ENCODE data around the gene USP32. TPM values are rescaled to one million over a fixed set of nuclear protein-coding genes. Genes with fewer than 3 reads are reported as not detected.
"Not testable (repeated sequence)": the region's sequence is repeated elsewhere in the genome, so short reads cannot be mapped to it uniquely, and the experiment has no call there.

The USP32 gene
- polyA plus RNA-seq, 4 donors: 31.8 to 44.2 (median 42.3) TPM

DNA sequence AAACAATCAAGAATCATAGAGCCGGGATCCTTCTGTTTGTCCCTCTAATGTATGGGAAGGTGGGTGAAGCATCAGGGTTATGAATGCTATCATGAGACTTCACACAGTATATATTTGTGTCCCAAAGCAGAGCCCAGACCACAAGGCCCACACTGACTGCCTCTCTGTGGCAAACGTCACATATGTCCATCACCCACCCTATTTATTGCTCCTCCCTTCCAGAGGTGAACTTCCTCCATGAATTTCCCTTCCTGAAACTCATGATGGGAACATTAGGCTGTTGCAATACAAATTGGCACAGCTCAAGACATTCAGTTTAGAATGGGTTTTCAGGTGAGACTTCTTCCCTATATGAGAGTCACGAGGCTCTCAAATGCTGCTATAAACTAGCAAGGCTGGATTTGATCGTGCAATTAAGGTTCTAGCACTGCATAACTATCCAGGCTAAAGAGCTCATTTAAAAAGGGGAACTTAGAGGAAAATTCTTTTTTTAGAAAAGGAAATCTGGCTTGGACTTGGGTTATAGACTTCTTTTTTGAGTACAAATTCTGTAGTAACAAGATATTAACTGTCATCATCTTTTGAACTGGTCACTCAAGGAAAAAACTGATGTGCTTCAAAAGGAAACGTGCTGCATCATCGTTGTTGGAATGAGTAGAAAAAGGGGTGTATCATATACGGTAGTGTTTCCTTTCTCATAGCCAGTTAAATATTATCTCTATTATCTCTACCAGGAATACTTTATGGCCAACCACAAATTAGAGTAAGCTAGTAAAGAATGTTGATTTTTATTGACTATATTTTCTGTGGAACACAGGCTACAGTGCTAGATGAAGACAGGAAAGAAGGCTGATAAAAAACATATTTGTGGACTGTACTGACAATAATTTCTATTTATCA, 204.8 kb downstream of the USP32 start:
- not testable (repeated sequence) for DNase-seq (ENCODE audit: low read depth in 4 of 4, low spot score in 3 of 4)

DNA sequence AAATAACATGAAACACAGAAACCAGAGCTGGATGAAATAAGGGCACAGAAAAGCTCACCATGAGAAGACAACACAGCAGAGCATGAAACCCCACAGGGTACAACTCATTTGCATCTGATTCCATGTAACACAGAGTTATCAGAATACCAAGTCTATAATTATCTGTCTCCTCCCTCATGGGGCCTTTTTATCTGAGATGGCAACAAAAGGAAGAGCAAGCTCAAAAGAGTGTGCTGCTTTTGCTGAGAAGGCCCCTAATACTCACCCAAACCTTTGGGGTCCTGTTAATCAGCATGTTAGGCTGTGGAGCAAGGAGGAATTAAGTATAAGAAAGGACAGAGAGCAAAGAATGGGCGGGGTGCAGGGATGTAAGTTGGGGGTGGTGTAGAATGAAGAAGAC, 205.6 kb downstream of the USP32 start:
- not testable (repeated sequence) for DNase-seq (ENCODE audit: low read depth in 4 of 4, low spot score in 3 of 4)

DNA sequence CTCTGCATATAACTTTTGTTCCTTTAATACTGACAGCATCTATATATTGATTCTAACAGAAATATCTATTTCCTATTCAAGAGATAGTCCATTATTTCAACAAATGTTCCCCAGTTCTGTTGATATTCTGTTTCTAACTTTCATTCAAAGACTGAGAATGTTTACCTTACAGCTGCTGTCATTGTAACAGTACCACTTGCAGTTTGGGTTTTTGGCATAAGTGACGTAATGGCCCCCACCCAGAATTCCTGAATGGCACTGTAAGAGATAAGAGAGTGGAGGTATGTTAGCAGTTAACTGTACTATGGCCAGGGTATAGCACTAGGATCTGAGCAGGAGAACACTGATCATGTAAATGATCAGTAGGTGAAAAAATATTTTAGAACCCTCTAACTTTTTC, 211.6 kb downstream of the USP32 start:
- DNase-seq (ENCODE audit: low read depth in 4 of 4, low spot score in 3 of 4): not testable (repeated sequence)

DNA sequence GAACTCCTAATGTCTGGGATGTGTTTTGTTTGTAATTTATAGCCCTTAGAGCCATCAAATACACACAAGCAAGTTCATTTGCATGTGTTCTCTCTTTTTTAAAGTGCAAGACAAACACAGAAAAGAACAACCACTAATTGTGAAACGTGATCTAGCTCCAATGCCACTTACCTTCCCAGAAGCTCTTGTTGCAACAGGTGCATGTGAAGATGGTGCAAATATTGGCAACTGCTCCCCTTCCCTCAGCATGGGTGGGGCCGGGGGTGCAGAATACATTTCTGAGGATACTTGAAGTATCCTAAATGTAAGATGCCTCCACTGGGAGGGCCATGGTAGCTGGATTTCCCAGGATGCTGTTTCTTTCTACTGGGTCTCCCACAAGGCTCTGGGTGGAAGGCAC, 213.8 kb downstream of the USP32 start:
- DNase-seq (ENCODE audit: low read depth in 4 of 4, low spot score in 3 of 4): not testable (repeated sequence)

DNA sequence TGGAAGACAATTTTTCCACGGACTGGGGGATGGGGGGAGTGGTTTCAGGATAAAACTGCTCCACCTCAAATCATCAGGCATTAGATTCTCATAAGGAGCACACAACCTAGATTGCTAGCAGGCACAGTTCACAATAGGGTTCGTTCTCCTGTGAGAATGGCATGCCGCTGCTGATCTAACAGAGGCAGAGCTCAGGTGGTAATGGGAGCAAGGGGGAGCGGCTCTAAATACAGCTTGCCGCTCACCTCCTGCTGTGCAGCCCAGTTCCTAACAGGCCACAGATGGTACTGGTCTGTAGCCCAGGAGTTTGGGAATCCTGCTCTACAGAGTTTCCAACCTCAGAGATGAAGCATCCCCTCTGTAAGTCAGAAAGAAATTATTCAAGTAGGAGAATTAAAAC, 215.2 kb downstream of the USP32 start:
- DNase-seq (ENCODE audit: low read depth in 4 of 4, low spot score in 3 of 4): not testable (repeated sequence)

DNA sequence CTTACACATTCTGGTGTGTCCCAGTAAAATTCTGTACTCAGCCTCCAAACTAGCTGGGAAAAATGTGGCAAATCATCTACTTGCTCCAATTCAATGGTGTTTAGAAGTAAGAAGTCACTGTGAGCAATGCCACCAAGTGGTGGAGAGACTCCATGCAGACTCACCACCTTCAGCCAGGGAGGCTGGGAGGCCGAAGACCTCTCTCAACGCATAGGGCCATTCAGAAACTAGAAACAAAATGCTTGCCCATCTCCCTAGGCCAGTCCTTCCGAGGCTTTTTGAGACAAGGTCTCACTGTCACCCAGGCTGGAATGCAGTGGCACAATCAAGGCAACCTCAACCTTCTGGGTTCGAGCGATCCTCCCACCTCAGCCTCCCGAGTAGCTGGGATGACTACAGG, 217.2 kb downstream of the USP32 start:
- DNase-seq (ENCODE audit: low read depth in 4 of 4, low spot score in 3 of 4): not testable (repeated sequence)

DNA sequence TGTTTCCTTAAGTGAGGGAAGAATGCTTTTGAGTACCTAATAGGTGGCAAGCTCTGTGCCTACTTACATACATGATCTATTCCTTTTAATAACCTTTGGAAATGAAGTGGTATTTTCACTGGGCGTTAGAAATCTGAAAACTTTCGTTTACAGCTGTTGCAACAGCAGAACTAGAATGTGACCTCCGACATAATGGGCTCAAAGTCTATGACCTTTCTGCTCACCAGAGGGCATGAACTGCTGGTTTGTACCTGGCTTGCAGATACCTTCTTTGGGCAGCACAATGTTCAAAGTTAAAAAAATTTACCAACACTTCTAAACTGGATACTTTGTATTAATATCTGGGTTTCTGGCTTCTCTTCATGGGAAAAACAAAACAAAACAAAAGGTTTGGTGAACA, 217.9 kb downstream of the USP32 start:
- no peak for DNase-seq (ENCODE audit: low read depth in 4 of 4, low spot score in 3 of 4)

DNA sequence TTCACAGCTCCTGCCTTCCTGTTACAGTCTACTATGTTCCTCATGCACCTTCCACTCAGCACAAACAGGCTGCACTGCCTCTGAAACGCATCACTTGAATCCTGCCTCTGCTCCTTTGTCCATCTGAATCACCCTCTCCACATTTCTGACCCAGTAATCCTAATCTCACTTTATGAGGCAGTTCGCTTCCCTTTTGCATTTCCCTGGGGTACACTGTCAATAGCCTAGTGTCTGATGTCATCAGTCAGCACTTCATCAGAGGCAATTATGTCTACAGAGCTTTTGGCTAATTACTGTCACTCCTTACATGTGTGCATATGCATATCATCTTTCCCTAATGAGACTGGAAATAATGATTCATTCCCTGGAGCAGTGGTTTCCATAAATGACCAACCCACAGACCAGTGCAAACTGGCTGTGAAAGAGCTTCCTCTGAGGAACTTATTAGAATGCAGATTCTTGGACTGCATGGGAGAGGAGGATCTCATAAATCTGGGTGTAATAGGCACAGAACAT, 218.6 kb downstream of the USP32 start:
- DNase-seq (ENCODE audit: low read depth in 4 of 4, low spot score in 3 of 4): no peak

DNA sequence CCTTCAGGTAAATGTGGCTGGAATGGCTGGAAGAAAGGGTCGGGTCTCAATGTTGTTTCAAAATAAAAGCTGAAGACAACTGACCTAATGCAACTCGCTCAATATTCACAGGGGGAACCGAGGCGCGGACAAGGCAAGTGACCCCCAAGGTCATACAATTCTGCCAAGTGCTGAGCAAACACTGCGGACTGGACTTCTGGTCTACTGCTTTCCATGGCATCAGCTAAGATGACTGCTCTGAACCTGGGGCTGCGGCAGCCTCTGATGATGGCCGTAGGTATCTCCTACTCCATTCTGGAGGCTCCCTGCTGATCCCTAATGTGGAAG, 220.2 kb downstream of the USP32 start:
- DNase-seq (ENCODE audit: low read depth in 4 of 4, low spot score in 3 of 4): no peak

DNA sequence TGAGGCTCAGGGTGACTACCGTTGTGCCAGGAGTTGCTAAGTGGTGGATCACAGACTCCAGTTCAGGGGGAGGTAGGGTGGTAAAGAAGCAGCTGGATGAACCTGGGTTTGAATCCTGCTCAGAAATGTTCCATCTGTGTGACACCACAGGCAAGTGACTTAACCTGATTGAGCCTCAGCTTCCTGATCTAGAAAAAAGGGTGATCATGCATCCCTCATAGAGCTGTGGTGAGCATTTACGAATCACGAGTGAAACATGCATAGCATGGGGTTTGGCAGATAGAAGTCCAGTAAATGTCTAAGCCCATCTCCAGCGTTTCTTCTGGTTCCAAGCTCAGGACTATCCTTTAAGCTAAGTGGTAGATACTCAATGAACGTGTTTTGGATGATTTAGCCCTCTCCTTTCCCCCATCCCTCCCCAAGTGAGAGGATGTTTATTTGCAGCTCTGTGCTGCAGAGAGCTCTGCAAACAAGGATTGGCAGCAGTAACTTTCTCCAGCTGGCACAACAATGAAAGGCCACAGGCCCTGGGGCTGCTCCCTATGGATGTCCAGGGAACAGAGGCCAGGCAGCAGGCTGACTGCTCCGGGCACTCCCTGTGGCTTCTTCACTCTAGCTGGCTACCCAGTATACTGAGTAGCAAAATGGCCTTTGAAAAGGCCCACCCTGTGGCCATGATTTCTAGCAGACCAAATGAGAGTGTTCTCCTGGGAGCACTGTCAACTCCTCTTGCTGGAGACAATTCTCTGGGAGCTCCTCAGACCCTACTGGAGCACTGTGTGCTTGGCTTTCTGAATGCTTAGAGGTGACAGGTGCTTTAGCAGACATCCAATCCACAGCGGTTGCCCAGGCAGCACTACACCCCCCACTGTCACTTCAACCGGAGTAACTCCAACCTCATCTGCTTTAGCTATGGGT, 220.8 kb downstream of the USP32 start:
- DNase-seq (ENCODE audit: low read depth in 4 of 4, low spot score in 3 of 4): no peak

DNA sequence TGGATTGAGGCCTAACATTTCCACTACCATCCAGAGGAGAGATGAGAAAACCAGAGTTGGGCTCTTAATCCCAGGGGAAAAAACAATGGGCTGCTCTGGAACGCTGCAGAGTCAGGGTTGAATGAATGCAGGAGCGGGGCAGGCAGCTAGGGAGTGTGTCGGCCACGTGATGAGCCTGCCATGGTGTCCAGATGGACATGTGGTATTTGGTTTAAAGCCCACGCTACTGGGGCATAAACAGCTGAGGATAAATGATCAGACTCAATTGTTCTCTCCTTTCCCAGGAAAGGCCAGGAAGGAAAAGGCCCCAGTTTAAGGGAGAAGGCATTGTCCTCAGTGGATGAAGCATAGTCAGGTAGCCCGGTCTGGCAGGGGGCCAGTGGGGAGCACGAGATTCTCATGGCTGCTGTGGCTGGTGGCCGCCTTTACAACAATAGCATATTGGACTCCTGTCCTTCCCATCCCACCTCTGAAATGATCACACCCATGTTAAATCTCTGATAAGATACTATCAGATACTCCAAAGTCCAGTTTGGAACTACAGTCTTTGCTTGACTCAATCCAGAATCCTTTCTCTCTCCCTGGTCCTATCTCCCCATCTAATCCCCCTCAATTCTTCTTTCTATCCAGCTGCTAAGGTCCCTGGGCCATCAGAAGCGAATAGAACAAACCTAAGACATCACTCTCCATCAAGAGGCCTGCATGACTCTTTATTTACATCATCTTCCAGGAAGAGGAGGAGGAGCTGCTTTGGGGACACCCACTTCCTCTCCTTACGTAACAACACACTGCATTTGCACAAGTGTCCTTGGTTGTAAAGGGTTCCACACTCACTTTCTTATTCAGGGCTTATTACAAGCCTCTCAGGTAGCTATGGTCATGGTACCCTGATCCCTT, 221.8 kb downstream of the USP32 start:
- no peak for DNase-seq (ENCODE audit: low read depth in 4 of 4, low spot score in 3 of 4)

DNA sequence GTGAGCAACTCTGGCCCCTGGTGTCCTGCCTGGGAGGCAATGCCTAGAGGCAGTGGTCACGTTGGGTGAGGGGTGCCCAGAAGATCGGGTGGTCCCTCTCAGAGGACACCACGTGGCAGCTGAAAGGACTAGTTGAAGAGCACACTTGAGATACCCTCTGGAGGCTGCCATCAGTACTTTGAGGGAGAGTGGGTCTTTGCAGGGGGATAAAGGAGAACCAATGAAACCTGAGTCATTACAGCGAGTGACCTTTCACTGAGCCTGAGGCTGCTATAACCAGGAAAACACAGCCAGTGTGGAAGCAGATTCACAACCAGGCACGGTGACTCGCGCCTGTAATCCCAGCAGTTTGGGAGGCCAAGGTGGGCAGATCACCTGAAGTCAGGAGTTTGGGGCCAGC, 223.3 kb downstream of the USP32 start:
- DNase-seq (ENCODE audit: low read depth in 4 of 4, low spot score in 3 of 4): no peak

DNA sequence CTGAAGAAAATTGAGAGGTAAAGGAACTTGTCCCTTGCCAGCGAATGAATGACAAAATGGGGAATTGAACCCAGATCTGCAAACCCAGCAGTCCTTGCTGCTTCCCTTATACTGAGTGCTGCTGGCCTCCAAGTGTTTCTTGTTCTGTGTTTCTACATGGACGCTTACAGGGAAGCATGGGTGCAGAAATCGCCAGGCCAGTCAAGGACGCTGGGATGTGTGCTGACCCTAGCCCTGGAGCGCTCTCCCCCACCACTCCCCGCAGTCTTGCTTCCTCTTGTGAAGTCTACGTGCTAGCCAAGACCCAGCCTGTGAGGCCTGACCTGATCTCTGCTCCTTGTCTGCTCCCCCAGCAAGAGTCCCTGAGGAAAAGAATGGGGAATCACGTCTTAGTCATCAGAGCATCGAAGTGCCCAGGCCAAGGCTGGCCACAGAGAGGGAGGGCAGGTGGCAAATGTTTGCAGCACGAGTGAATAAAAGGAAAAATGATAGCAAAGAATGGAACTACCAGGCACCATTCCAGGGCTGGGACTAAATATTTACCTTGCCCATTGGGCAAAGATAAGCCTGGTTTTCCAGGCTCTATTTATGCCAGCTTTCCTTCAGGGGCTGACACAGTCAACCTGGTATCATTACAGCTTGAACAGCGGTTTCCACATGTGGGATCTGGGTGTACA, 224.7 kb downstream of the USP32 start:
- DNase-seq (ENCODE audit: low read depth in 4 of 4, low spot score in 3 of 4): no peak

DNA sequence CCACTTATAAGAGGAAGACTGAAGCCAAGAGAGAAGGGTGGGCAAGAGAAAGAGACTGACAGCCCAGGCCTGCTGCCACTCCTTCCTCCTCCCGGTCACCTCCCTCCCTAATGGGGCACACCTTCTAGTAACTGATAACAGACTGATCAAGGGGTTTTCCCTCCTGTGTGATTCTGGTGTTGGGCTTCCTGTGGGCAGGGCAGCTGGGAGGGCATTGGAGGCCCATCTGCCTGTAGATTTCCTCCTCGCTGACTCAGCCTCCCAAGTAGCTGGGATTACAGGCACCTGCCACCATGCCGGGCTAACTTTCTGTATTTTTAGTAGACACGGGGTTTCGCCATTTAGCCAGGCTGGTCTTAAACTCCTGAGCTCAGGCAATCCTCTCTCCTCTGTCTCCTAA, 226.0 kb downstream of the USP32 start:
- DNase-seq (ENCODE audit: low read depth in 4 of 4, low spot score in 3 of 4): no peak

DNA sequence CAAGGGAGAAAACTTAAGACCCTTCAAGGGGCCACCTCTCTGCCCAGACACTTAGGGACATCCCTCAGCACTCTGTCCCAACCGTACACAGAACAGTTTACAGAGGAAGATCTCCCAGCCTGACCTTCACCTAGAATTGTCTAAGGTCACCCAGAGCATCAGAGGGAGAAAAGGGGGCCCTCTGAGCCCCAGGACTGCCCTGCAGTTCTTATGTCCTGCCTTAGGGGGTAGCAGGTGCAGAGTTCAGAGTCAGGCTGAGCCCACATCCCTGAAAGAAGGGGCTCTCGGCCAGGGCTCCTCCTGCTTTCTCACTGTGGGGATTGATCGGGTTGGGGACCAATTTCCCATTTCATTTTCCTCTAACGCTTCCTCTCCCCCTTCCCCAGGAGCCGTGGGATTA, 226.7 kb downstream of the USP32 start:
- DNase-seq (ENCODE audit: low read depth in 4 of 4, low spot score in 3 of 4): no peak

DNA sequence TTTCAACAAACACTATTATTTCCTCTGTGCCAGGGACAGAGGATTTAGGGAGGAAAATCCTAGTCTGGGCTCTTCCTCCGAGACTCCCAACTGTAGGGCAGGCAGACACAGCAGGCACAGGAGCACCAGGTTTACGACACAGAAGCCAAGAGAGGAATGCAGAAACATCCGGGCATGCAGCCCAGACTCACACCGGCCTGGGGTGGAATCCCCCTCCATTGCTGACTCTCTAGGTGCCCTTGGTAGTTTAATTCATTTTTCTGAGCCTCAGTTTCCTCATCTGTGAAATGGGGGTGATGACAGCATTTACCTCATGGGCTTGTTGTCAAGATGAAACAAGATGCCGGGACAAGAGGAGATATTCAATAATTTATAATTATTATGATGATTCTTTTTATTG, 227.2 kb downstream of the USP32 start:
- DNase-seq (ENCODE audit: low read depth in 4 of 4, low spot score in 3 of 4): no peak

DNA sequence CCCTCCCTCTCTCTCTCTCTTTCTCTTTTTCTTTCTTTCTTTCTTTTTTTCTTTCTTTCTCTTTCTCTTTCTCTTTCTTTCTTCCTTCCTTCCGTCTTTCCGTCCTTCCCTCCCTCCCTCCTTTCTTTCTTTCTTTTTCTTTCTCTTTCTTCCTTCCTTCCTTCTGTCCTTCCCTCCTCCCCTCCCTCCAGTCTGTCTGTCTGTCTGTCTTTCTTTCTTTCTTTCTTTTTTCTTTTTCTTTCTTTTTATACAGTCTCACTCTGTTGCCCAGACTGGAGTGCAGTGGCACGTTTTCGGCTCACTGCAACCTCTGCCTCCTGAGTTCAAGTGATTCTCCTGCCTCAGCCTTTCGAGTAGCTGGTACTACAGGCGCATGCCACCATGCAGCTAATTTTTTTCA, 227.8 kb downstream of the USP32 start:
- no peak for DNase-seq (ENCODE audit: low read depth in 4 of 4, low spot score in 3 of 4)

DNA sequence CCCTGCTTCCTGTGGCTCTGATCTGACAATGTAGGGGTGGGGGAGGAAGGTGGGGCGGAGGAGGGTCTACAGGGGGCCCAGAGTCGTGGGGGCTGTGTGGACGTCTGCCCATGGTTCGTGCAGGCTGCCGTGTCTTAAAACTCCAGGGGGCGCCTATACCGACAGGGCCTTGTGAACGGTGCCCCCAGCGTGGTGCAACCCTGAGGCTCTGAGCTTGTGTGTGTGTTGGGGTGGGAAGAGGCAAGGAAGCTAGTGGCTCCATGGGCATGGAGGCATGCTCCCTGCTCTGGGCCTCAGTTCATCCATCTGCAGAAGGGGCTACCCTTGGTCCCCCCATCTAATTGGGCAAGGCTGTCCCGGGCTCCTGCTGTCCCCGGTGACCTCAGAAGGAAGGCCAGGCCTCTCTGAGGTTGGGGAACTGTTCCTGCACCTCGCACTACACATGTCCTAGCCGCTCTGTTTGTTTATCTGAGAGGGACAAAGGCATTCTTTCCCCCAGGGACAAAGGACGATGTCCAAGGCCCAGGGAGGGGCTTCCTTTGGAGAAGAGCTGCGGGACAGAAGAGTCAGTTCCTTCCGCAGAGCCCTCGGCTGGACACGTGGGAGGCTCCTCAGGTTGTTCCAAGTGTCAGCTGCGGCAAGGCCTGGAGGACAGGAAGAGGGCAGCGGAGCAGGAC, 228.7 kb downstream of the USP32 start:
- DNase-seq (ENCODE audit: low read depth in 4 of 4, low spot score in 3 of 4): no peak

DNA sequence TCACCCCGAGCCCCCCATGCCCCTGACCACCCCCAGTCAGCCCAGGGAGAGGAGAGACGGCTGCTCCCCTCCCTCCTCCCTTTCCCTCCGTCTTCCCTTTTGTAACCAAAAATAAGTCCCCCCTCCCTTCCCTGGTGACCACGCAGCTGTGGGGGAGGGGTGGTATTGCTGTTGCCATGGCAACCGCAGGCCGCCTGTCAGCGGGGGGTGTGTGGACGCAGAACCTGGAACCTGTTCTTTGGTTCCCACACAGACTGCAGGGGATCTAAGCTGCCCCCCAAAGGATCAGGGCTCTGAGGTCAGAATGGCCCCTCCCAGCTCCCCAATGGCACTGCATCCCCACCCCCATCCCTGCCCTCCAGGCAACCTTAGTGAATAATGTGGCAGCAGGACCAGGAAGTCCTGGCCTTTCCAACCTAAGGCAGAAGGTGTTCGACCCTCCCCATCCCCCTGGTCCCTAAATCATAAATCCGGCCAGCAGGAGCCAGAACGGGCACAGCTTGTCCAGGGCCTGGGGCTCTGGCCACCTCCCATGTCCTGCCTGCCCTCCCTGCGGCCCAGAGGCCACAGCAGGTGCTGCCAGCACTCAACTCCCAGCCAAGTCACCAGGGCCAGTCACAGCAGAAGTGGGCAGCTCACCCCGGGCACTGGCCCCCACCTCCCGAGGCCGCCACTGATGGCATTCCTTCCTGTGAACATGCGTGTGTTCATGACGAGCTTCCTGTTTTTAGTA, 230.2 kb downstream of the USP32 start:
- DNase-seq (ENCODE audit: low read depth in 4 of 4, low spot score in 3 of 4): no peak
